IPS-NIHi7 (cell line): ENCODE results near the gene HMX1.

ENCODE experiments used
- DNase-seq: peaks from one replicate; pipeline ENCODE4 v3.0.0; 2012; ENCODE audit warnings: mixed read lengths; ENCODE audit errors: extremely low spot score

HMX1 gene

DNA sequence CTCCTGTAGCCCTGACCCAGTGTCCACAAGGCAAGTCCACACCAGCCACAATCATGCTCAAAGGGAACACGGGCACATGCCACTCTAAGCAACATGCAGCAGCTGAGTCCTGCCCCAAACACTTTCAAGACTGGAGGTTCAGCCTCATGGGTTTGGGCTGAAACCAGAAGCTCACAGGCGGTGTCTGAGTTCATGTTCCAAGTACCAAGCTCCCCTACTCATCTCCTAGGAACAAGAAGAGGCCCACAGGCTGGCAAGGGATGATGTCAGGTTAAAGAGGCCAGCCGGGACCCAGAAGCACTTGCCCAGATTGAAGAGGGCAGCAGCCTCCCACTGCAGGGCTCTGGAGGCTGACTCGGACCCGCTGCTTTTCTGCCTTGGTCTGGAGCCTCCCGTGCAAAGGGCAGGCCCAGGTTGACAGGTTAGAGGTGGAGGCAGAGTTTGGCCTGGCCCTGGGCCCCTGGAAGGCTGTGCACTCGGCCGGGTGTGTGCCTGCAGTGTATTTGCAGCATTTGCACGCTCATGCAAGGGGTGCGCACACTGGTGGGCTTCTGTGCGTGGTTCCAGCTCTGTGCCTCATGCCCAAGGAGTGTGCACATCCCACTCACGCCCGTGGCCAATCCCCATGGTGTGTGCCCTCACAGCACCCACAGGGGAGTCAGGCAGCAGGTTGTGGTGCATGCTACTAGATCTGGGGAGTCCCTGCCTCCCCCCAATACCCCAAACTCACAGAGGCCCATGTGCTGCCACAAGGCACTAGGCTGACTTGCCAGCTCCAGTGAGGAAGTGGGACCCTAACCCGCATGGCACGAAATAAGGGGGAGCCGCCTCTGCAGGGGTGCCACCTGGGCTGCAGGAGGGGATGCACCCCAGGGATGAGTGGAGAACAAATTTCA, 2.4 kb downstream of the HMX1 start:
- DNase-seq: no peak

DNA sequence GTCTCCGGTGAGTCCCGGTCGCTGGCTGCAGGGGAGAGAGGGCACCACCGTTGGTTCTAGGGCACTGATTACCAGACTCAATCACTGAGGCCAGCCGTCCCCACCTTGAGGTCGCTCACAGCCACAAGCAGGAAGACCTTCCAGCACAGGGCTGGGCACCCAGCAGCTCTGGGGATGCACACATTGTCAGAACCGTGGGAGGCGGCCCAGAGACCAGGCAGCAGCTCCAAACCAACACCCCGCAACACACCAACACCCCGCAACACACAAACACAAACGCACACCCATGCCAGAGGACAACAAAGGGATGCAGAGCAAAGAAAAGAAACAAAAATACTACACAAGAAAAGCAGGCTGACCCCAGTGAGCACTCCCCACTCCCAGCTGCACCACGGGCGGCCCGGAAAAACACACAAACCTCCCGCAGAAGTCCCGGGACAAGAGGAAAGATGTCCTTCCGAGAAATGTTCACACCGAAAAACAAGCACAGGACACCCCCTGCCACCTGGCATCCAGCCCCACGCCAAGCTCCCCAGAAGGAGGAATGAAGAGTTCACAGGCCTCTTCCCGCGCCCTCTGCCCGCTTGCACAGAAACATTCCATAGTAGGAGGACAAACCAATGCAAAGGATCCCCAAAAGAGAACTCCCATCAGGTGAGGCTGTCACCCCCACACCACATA, 3.2 kb downstream of the HMX1 start:
- DNase-seq: no peak

DNA sequence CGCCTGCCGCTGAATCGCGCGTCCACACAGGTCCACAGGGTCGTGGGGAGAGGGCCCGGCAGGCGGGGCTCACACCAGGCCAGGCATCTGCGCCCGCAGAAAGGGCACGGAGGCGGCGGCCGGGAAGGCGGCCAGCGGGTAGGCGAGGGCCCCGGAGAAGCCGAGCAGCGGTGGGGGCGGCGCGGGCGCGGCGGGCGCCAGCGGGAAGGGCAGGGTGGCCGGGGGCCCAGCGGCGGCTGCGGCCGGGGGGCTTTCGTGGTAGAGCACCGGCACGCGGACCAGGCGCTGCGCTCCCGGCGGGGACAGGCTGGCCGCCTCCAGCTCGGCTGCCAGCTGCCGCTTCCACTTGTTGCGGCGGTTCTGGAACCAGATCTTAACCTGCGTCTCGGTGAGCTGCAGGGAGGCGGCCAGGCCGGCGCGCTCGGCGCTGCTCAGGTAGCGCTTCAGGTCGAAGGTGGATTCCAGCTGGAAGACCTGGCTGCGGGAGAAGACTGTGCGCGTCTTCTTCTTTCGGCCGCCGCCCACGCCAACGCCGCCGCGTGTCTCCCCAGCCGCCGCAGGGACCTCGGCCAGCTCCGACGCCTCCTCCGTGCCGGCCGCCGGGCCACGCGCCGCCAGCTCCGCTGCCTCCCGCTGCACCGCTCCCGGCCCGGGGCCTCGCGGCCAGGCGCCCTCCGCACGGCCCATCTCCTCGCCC, 3.9 kb downstream of the HMX1 start:
- DNase-seq: no peak

DNA sequence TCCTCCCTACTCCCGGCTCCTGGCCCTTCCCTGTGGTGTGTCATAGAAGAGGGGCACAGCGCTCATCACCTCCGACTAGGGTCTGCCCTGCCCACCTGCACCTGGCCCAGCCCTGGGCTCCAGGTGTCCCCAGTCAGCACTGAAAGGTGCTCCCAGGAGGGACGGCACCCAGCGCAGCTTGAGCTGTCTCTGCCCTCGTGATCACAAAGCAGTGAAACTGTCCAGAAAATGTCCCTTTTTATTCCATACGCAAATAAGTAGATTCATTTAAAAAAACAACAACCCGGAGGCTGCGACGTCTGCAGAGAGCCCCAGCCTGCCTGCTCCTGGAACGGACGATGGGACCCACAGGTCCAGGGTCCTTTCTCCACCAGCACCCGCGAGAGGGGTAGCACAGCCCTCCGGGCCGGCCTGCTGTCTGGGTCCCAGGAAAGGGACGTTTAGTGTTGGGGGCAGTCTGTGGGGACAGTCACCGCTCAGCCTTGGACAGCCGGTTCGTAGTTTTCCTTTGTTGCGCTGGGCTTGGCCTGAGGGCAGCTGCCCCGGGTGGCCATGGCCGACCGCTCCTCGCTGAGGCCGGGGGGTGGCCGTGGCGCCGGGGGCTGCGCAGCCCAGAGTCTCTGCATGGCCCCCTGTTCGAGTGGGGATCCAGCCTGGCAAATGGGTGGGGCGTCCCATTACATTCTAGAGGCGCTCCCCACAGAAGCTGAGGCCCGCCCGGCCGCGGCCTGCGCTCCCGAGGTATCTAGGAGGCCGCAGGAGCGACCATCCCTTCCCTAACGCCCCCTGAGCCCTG, 4.6 kb downstream of the HMX1 start:
- no peak for DNase-seq

DNA sequence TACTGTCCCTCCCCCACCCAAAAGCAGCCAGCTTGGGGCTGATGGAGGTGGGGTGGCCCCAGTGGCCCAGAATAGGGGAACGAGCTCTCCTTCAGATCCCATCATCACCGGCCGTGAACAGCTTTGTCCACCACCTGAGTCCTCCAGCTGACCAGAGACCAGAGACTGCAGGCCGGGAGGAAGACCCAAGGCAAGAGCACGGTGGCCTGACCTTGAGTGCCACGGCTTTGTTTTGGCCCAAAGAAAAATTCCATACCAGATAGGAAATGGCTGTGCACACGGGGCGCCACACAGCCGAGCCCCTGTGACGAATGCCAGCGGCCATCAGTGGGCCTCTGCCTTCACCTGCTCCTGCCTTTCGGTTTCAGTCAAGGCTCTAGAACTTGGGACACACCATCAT, 5.2 kb downstream of the HMX1 start:
- no peak for DNase-seq

DNA sequence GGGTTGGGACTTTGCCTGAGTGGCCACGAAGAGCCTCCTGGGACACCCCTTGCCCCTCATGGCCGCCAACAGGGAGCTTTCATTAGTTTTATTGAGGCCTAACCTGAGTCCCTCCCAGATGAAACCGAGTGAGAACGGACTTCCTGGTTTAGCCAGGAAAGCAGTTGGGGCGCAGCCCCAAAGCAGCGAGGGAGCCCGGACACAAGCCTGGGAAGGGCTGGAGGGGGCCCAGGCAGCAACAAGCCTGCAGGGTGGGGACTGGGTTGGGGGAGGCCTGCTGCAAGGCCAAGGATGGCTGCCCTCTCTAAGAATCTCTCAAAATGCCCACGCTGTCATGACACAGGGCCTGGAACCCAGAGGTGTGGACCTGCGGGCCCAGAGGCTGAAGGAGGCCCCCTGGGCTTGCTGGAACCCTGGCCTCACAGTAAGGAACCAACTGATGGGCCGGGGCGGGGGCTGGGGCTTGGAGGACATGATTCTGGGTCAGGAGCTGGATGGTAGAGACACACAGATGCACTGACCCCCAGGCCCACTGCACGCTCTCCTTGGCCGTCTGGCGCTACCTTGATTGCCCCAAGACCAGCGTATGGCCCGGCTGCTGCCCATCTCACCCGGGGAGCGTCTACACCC, 5.8 kb downstream of the HMX1 start:
- DNase-seq: no peak

DNA sequence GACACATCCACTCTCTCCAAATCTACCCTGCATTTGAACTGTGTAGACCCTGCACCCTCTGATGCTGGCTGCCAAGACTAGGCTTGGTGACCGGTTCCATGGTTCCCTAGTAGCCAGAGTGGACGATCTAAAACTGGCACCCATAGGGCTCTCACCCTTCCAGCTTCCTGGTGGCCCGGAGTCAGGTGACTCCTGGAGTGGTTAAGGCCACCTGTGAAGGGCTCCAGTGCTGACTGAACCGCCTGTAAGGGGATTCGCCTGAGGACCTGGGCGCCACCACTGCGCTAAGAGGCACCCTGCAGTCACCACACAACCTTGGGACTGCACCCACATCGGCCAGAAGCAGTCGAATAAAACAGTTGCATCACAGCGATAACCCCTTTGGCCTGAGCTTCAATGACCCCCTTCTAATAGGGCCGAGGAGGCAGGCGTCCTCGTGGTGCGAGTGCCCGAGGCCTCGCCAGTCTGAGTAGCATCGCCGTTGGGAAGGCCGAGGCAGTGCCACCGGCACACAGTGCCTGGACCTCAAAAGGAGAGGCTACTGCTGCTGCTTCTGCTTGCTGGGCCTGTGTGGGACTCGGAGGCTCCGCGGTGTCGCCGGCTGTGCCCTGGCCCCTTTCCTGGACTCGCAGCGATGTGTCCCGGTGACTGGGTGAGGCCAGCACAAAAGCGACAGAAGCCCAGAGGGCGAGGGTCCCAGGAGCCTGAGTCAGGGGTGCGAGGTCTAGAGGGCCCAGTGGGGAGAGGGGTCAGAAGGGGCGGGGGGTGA, 6.5 kb downstream of the HMX1 start:
- DNase-seq: no peak

DNA sequence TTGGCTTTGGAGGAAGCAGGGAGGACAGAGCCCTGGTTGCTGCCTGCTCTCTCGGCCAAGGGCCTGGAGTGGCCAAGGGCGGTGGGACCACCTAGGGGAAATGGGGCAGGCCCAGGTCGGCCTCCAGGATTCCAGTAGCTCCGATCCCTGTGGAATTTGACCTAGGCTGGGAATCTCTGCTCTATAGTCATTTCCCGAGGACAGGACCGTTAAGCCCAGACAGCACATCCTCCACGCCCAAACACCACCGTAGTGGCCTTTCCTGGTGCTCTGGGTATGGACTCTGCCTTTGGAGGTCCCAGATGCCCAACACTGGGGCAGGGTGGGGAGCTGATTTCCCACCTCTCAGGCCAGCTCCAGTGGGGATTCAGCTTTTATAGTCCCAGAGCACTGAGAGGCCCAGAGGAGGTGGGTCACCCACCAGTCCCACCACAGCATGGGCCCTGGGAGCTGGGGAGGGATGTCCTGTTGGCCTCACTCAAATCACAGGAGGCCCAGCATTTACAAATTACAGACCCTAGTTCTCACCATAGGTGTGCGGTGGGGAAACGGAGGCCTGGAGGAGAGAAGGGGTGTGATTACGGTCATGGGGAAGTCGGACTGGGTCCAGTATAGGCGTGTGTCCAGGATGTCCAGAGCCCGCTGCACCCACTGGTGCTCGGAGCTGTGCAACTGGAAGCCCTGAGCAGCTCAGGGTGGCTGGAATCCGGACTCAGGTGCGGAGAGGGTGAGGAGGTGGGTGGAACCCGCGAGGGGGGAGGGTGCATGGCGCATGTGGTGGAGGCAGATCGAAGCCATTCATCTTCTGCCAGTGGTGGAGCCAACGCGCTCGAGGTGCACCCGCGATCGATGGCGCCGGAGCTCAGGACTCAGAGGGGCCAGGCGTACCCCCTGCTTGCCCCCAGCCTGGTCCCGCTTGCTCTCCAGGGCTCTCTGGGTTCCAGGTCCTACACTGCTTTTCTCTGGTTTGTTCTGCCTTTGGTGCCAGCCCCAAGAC, 7.7 kb downstream of the HMX1 start:
- DNase-seq: no peak

DNA sequence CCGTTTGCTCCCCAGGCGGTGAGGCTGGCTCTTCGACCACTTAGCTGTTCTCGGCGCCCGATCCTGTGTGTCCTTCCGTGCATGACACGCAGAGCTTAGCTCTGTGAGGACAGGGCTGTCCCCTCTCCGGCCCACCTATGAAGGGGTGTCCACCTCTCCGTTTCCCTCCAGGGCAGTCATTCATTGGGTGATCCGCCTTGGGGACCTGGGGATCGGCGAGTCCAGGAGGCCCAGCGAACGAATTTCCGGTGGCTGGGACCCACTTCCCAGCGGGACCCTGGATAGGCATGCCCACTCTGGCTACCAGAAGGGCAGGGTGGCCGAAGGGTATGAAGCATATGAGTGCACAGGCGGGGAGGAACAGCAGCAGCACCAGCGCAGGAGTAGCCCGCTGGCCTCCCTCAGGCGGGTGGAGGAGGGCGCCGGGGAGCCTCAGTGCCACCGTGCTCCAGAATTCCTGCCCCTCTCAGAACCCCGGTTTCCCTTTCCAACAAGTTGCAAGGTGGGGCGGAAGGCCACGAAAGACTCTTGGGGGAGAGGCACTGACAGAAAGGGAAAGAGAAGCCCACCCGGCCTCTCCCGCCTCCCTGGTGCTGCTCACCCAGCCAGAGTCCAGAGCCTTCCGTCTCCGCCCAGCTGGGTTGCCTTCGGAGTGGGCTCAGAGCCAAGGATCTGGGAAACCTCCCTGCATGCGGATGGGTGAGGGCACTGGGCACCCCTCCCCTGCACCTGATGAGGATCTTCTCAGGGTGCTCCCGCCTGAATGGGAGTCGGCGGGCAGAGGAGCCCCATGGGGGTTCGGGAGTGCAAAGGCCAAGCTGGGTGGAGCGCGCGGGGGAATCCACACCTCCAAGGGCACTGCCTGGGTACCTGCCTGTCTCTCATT, 8.6 kb downstream of the HMX1 start:
- DNase-seq: no peak

DNA sequence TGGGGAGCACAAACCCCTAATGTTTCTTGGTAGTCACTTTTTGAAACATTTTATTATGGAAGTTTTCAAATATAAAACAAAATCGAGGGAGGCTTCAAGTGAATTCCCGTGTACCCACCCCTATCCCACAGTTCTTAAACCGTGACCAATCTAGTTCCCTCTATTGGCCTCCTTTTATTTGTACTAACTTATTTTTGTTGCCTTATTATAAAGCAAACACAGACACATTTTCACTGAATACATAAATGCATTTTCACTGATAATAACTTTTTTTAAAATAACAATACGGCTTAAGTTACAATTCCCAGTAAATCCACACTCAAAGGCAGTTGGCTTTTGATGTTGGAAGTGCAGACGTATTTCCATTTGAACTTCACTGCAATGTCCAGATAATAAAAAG, 9.3 kb downstream of the HMX1 start:
- no peak for DNase-seq

DNA sequence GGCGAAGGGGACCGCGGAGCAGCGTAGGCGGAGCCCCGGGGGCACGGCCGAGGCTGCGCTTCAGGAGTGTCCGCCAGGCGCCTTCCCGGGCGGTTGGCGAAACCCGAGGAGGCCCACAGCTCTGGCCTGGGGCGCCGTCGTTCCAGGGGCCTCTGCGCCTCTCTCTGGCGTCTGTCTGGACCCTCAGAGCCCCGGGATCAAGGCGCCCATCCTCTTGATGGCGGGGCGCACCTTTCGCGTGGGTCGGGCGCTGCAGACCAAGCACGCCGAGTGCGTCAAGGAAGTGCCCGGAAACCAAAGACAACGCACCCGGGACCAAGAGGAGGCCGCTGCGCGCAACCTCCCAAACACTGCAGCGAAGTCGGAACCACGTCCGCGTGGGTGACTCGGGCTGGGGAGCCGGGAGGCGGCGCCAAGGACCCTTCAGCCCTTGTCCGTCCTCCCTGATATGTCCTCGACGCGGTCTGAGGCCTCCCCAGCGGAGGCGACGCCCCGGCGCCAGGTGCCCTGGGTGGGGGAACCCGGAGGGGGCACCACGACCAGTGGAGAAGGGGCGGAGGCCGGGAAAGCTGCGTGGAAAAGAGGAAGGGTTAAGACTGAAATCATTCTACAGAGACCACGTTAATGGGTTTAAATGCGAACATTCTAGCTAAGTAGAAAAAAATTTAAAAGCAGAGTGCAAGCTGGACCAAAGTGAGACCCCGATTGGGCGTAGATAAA, 9.9 kb downstream of the HMX1 start:
- no peak for DNase-seq

DNA sequence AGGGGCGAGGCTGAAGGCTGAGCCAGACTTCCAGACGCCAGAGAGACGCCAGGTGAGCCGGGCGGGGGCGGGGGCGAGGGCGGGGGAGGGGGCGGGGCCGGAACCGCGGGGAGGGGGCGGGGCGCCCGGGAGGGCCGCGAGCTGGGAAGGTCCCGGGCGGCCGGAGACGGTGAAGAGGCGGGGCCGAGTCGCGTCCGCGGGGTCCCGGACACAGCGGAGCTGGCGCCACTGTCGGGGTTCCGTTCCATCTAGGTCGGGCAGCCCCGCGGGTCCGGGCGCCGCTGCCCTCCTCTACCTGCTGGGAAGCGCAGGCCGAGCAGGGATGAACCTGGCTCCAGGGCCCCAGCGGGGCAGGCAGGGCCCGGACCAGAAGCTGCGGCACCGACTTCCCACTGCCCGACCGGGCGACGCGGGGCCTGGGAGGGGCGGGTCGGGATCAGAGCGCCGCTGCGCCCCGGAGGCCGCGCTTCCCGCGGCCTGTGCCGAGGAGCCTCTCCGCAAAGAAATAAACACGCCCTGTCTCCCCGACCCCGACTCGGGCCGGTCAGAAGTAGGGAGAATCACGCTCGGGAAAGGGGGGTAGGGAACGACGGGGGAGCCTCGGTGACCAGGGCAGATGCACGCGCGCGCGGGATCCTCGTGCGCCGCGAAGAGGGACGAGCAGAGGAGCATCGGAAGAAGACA, 10.6 kb downstream of the HMX1 start:
- DNase-seq: peak; percentile 77

DNA sequence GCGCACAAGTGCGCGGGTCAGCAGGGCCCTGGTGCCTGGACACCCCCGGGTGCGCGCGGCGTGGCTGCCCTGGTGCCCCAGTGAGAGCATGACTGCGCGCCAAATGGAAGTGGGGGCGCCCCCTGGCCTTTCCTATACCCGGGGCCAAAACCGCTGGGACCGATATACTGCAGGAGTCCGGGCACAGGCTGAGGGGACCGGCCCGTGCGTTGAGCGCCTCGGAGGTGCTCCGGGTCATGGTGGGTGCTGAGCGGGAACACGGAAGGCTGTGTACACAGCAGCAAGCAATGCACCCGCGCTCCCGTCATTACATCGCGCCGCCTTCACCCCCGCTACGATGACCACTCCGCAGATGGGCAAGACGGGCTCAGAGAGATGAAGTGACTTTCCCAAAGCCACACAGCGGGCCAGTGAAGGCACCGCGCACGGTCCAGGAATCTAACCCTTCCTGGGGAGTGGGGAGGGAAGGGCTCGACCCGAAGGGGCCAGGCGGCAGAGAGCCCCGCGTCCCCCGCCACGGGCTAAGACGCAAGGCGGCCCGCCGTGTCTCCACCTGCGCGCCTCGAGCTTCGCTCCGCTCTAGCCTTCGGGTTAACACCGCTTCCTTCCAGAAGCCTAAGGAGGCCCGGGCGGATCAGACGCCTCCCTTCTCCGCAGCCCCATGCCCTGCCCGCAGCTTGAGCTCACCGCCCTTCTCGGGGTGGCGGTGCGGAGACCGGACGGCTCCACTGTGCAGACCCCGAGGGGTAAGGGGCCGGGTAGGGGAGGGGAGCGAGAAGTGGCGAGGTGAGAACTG, 11.3 kb downstream of the HMX1 start:
- no peak for DNase-seq

DNA sequence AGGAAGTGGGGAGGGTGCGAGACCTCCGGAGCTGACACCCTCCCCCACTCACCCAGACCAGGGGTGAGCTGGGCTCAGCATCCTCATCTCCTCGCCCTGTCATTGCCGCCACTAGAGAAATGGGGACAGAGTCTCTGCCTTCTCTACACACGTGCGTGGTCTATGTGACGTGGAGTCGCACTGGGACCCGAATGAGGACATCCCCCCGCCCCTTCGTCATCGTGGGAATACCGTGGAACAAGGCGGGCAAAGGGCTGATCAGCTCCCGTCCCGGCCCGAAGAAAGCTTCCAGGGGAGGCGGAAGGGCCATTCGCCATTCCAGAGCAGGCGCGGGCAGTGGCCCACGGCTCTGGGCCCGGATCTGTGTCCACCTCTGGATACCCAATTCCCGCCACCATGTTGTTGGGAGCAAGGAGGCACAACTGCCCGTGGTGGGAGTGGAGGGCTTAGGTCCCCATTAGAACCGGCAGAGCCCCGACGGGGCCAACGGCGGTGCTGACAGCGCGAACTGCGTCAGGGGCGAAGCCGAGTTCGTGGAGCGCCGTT, 12.0 kb downstream of the HMX1 start:
- no peak for DNase-seq

DNA sequence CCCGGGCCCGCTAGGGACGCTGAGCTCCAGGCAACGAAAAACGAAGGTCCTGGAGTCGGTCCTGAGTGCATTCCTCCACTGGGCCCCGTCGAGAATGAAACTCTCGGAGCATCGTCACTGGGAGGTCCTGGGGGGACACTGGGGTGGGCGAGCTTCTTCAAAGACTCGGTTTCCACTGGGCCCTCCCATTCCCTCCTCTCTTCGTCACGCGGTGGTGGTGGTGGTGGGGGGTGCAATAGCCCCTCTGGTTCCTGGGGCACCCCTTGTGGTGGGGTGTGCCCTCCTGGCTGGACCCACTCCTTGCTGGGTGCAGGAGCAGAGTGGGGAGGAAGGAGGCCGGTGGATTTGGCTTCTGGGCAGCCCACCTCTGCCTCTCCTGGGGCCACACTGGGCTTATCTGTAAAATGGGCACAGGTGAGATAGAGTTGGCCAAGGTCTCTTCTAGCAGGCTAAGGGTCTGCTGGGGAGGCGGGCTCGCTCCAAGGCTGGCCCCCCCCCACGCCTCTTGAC, 12.9 kb downstream of the HMX1 start:
- DNase-seq: no peak
